Prostate gland (tissue), 2 donors: Measurements from ENCODE around the gene ABCC4. TPM values are rescaled to one million over a fixed set of nuclear protein-coding genes. Genes with fewer than 3 reads are reported as not detected.

Experiments
- DNase-seq: peaks from one replicate; pipeline ENCODE4 v3.0.0-alpha.2; 2019; ENCODE audit warnings: low spot score
- H3K27ac ChIP-seq, 2 donors: fragments of 200-600 bp; sonication (generic); 2 replicates each; pipeline ENCODE4 v1.5.1; 2017 to 2019
- H3K27me3 ChIP-seq: fragments of 200-600 bp; sonication (generic); replicated peaks from 2 replicates; pipeline ENCODE4 v1.5.1; 2019; ENCODE audit not compliant: insufficient read depth
- H3K36me3 ChIP-seq, 2 donors: fragments of 200-600 bp; sonication (generic); 1 replicate in 1 of 2; 2 replicates in 1 of 2; pipeline versions ENCODE4 v1.5.1 to v1.8.1; 2017 to 2019
- H3K4me1 ChIP-seq: fragments of 200-600 bp; sonication (generic); replicated peaks from 2 replicates; pipeline ENCODE4 v1.5.1; 2019
- H3K4me3 ChIP-seq, 2 donors: fragments of 200-600 bp; sonication (generic); 2 replicates each; pipeline ENCODE4 v1.5.1; 2017 to 2019
- H3K9me3 ChIP-seq: fragments of 200-600 bp; sonication (generic); 2 replicates; pipeline ENCODE4 v1.5.1; 2017
- CTCF ChIP-seq, 4 experiments: fragments of 200-600 bp in 2 of 4; fragments of 450-650 bp in 2 of 4; sonication (generic) in 2 of 4; IDR thresholded peaks; 1 replicate in 3 of 4; 2 replicates in 1 of 4; pipeline ENCODE4 v1.5.1; 2016 to 2019; ENCODE audit warnings: antibody characterized with exemption in 4 of 4, mild to moderate bottlenecking in 2 of 4, moderate library complexity in 2 of 4
- POLR2A ChIP-seq: fragments of 450-650 bp; IDR thresholded peaks from one replicate; pipeline ENCODE4 v1.6.1; 2016; ENCODE audit warnings: antibody characterized with exemption, mild to moderate bottlenecking
- POLR2AphosphoS5 ChIP-seq: sonication (generic); formaldehyde crosslinking; IDR thresholded peaks from one replicate; pipeline ENCODE4 v1.6.1; 2017; ENCODE audit warnings: antibody characterized with exemption
- WGBS: methylation state at CpG from one replicate; pipeline ENCODE4 v1.1.5; 2018; 5-methylcytosine and 5-hydroxymethylcytosine counted together
- intact Hi-C: fragments of 100-400 bp; cut with DNase I; formaldehyde crosslinking; loops from one replicate; pipeline ENCODE4 v1.14.2; 2022
- total RNA-seq, 2 donors: library from RNA; depleted of rRNA; stranded (reverse); fragments of >200 nt; gene quantifications; one replicate each; pipeline ENCODE4 v1.1.0, GENCODE V29; 2016

The ABCC4 gene
- total RNA-seq, 2 donors from 2014 or later = 33.3 to 48.4 TPM

DNA sequence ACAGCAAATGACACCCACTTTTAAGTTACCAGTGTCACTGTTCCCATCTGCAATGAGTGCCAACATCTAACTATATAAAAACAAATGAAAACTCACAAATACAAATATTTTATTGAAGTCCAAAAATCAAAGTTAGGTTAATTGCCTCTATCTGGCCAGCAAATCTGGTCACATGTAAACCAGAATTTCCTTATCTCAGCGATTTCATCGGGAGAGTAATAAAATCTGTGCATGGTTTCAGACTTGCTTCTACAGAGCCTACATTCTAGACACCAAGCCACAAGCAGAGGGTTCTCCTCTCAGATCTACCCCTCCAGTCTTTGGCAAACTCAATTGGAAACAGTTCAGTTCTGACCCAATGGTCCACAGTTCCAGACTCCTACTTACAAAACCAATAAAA is 189.6 kb downstream of the ABCC4 start:
- Histone ChIP-seq H3K4me3 (no peak overlapping the region), H3K27me3 (no peaks in the 10 kb centered on the region), H3K36me3 (no peaks in the 10 kb centered on the region), H3K27ac (no peak overlapping the region), H3K4me1 (no peaks in the 10 kb centered on the region), H3K9me3 (no peaks in the 10 kb centered on the region)
- DNase-seq = no peak
- TF ChIP-seq POLR2AphosphoS5 = no peak
- no peak for TF ChIP-seq POLR2A
- intact Hi-C loops = no loop called here
- 9% methylated on average over 2 of the region's 2 CpGs for WGBS

DNA sequence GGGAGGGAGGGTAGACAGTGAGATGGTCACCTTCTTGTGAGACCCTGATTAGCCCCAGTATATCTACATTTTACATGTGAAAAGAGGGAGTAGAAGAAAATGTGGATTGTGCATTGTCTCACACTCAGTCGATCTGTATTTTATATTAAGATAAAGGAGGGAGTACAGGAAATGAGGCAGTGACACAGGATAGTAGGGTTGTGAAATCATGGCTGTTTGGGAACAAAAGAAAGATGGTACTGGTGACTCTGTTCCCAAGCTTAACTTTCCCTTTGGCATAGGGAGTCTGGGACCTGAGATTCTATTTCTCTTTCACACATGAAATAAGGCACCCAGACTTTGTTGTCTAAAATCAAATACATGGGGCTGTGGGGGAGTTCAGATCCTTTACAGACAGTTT is 194.7 kb downstream of the ABCC4 start:
- WGBS = 59% methylated on average over 1 of the region's 1 CpG
- TF ChIP-seq CTCF (IDR thresholded peaks at IDR 0.05) = no peak
- no peak for TF ChIP-seq POLR2A
- no peak for TF ChIP-seq POLR2AphosphoS5
- Histone ChIP-seq H3K9me3 (no peaks in the 10 kb centered on the region), H3K4me3 (no peak overlapping the region), H3K36me3 (no peaks in the 10 kb centered on the region), H3K27ac (no peak overlapping the region), H3K27me3 (no peaks in the 10 kb centered on the region), H3K4me1 (no peaks in the 10 kb centered on the region)
- DNase-seq = no peak
- intact Hi-C loops = no loop called here

GRCh38 chr13:95100525-95101433 is 200.5 kb downstream of the ABCC4 start:
- Histone ChIP-seq H3K9me3 (no peaks in the 10 kb centered on the region), H3K27me3 (no peaks in the 10 kb centered on the region), H3K4me3 (no peak overlapping the region), H3K36me3 (no peaks in the 10 kb centered on the region), H3K4me1 (no peaks in the 10 kb centered on the region), H3K27ac (peak overlapping the region in 1 of 2 donors; percentile 44)
- TF ChIP-seq POLR2A (no peak), POLR2AphosphoS5 (peak; percentile 86), CTCF (IDR thresholded peaks at IDR 0.05) (peak in 1 of 4 experiments; percentile 3)
- DNase-seq = peak; percentile 53
- WGBS = 48% methylated on average over 7 of the region's 7 CpGs
- intact Hi-C loops = no loop called here

DNA sequence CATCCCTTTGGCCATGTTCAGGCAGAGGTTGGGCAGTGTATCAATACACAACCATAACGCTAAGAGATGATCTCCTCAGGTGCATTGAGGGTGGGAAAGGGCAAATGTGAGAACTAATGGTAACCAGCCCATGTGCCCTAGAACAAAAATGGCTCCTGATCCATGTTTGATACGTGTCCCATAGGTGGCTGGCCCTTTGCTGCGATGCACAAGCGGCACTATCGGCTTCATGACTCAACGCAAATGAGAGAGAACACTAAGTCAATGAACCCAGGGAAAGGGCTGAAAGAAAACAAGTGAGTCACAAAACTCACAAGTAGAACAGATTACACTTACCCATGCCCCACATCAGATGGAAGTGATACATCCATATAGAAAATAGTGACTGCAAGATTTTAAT is 201.7 kb downstream of the ABCC4 start:
- WGBS = 93% methylated on average over 6 of the region's 6 CpGs
- TF ChIP-seq CTCF (IDR thresholded peaks at IDR 0.05) (no peak), POLR2AphosphoS5 (no peak), POLR2A (no peak)
- Histone ChIP-seq H3K27me3 (no peaks in the 10 kb centered on the region), H3K4me1 (no peaks in the 10 kb centered on the region), H3K27ac (no peak overlapping the region), H3K9me3 (no peaks in the 10 kb centered on the region), H3K4me3 (no peak overlapping the region), H3K36me3 (no peaks in the 10 kb centered on the region)
- DNase-seq = no peak
- intact Hi-C loops = no loop called here

GRCh38 chr13:95098916-95099315 is 202.3 kb downstream of the ABCC4 start:
- TF ChIP-seq CTCF (IDR thresholded peaks at IDR 0.05) = no peak
- TF ChIP-seq POLR2AphosphoS5 = no peak
- no peak for TF ChIP-seq POLR2A

More at GRCh38 chr13:95098916-95099315, 202.3 kb downstream of the ABCC4 start:
- Histone ChIP-seq H3K9me3 (no peaks in the 10 kb centered on the region), H3K27ac (no peak overlapping the region), H3K27me3 (no peaks in the 10 kb centered on the region), H3K36me3 (no peaks in the 10 kb centered on the region), H3K4me3 (no peak overlapping the region), H3K4me1 (no peaks in the 10 kb centered on the region)
- WGBS = 73% methylated on average over 2 of the region's 2 CpGs
- no peak for DNase-seq
- intact Hi-C loops = no loop called here
